Uterus (tissue), 2 donors: ENCODE data around the gene CEP250.

Experiments used
- POLR2A ChIP-seq, 2 donors: fragments of 450-650 bp; IDR thresholded peaks; one replicate each; pipeline ENCODE4 v1.6.1; 2016; ENCODE audit warnings: antibody characterized with exemption in 2 of 2, mild to moderate bottlenecking in 1 of 2, moderate library complexity in 1 of 2
- TF ChIP-seq, protein P1 (sequence below), 4 experiments: fragments of 200-600 bp in 2 of 4; fragments of 450-650 bp in 2 of 4; sonication (generic) in 2 of 4; IDR thresholded peaks; one replicate each; pipeline ENCODE4 v1.5.1; 2016 to 2019; ENCODE audit warnings: antibody characterized with exemption in 4 of 4, mild to moderate bottlenecking in 2 of 4, moderate library complexity in 1 of 4

DNA sequence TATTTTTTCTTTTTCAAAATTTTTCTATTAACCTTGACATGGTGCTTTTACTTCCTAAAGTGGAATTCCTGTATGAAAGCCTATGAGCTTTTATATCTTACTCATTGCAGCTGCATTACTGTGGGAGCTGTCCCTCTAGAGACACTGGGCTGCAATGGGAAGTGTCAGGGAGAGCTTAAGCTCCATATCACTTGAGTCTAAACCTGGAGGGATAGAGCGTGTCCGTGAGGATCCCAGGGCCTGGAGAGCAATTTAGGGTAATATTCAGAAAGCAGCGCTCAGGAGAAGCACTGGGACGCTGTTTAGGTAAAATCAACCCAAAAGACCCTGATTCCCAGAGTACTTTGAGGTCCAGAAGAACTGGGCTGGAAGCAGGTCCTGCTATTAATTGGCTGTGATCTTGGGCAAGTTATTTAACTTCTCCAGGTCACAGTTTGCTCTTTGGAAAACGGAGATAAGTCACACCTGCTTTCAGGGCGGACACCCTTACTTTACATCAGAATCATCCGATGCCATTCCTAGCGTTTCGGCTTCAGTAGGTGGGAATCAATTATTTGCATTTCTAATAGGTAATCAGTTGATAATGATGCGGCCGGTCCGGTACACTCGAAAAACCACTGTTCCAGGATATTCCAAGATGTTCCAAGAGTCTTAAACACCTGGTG is 85.9 kb downstream of the CEP250 start:
- TF ChIP-seq, protein P1, sequence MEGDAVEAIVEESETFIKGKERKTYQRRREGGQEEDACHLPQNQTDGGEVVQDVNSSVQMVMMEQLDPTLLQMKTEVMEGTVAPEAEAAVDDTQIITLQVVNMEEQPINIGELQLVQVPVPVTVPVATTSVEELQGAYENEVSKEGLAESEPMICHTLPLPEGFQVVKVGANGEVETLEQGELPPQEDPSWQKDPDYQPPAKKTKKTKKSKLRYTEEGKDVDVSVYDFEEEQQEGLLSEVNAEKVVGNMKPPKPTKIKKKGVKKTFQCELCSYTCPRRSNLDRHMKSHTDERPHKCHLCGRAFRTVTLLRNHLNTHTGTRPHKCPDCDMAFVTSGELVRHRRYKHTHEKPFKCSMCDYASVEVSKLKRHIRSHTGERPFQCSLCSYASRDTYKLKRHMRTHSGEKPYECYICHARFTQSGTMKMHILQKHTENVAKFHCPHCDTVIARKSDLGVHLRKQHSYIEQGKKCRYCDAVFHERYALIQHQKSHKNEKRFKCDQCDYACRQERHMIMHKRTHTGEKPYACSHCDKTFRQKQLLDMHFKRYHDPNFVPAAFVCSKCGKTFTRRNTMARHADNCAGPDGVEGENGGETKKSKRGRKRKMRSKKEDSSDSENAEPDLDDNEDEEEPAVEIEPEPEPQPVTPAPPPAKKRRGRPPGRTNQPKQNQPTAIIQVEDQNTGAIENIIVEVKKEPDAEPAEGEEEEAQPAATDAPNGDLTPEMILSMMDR (IDR thresholded peaks at IDR 0.05): no peak
- no peak for TF ChIP-seq POLR2A (IDR thresholded peaks at IDR 0.05)
